Skin epidermis (tissue), 12 donors: ENCODE measurements around the gene THOP1.
A peak's percentile ranks its signal among the peaks of the same experiment; 100 is the strongest.

Experiments
- H3K27ac ChIP-seq, 21 experiments: fragments of 200-600 bp; sonication (generic) in 11 of 21; one replicate each; pipeline ENCODE4 v1.5.0; 2020; ENCODE audit warnings: mild to moderate bottlenecking in 3 of 21, inconsistent platforms in 2 of 21, moderate library complexity in 2 of 21
- H3K4me3 ChIP-seq, 7 experiments: fragments of 200-600 bp; sonication (generic) in 2 of 7; one replicate each; pipeline ENCODE4 v1.5.0; 2020; ENCODE audit warnings: inconsistent platforms in 2 of 7, mild to moderate bottlenecking in 2 of 7, moderate library complexity in 1 of 7

The THOP1 gene

GRCh38 chr19:2785244-2785997 is at the start of gene THOP1:
TSS of gene THOP1 (plus strand) at chr19:2785503. CDS start at chr19:2785663, 160 bp downstream.
- Histone ChIP-seq H3K27ac (peak within 1 kb of the TSS; percentile 37 to 88 (median 79)), H3K4me3 (peak within 1 kb of the TSS; percentile 66 to 95 (median 89))

- H3K27ac ChIP-seq = no peak overlapping the region
- no peak overlapping the region for H3K4me3 ChIP-seq
Observed at GRCh38 chr19:2736550-2737190, 48.6 kb upstream of the THOP1 start.

DNA sequence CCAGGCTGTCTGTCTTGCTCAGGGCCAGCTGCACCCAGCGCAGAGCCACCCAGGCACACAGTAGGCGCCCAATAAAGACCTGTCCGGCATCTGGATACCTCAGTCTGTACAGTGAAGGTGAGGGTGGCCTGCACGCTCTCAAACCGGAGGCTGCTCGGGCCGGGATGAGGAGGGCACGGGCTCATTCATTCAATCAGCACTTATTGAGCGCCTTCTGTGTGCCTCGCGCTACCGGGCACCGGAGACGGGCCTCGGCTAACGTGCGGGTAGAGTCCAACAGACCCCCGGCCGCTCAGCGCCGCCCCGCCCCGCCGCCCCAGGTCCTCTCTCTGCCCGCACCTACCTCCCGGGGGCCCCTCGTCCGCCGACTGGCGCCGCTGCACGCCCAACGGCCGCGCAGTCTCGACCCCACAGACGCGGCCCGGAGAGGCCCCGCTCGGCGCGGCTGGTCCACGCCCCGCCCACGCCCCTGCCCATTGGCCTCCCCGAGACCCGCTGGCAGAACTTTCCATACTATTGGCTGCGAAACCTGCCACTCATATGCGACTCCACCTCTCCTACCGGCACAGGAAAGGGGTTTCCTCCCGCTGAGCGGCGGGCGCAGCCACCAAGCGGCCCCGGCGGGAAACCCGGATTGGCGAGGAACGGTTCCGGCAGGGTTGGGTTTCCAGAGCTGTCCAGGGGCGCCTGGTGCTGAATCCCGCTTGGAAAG is 45.5 kb upstream of the THOP1 start, which contains the start of gene SLC39A3:
SLC39A3 (minus strand) TSS at position 416 of the 712 bp plus-strand sequence. CDS start 2,760 bp downstream, outside the sequence.
- Histone ChIP-seq H3K27ac (peak within 1 kb of the TSS in 20 of 21 experiments; percentile 51 to 92 (median 78)), H3K4me3 (peak within 1 kb of the TSS; percentile 55 to 96 (median 91))

GRCh38 chr19:2740314-2740656 is 45.0 kb upstream of the THOP1 start:
- Histone ChIP-seq H3K27ac (peak overlapping the region in 1 of 21 experiments; percentile 77), H3K4me3 (peak overlapping the region in 4 of 7 experiments; percentile 84 to 96 (median 94))

DNA sequence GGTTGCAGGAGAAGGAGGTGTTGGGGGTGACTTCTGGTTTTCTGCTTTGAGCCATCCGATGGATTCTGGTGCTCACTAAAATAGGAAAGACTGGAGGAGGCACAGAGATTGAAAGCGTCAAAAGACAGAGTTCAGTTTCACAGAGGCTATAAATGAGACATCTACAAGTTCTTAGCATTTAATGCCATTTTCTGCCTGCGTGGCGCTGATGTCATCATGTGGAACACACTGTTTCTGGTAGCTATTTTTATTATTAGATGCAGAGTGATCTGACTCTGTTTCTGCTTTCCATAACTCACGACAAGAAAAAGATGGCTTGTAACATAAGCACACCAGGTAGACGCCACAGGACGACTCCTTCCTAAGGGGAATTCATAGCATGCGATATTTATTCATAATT is 42.2 kb upstream of the THOP1 start:
- H3K4me3 ChIP-seq = no peak overlapping the region
- no peak overlapping the region for H3K27ac ChIP-seq

GRCh38 chr19:2744113-2744512 is 41.2 kb upstream of the THOP1 start:
- H3K4me3 ChIP-seq = no peak overlapping the region
- H3K27ac ChIP-seq = no peak overlapping the region

- no peak overlapping the region for H3K4me3 ChIP-seq
- no peak overlapping the region for H3K27ac ChIP-seq
Observed at GRCh38 chr19:2747349-2747748, 38.0 kb upstream of the THOP1 start.

DNA sequence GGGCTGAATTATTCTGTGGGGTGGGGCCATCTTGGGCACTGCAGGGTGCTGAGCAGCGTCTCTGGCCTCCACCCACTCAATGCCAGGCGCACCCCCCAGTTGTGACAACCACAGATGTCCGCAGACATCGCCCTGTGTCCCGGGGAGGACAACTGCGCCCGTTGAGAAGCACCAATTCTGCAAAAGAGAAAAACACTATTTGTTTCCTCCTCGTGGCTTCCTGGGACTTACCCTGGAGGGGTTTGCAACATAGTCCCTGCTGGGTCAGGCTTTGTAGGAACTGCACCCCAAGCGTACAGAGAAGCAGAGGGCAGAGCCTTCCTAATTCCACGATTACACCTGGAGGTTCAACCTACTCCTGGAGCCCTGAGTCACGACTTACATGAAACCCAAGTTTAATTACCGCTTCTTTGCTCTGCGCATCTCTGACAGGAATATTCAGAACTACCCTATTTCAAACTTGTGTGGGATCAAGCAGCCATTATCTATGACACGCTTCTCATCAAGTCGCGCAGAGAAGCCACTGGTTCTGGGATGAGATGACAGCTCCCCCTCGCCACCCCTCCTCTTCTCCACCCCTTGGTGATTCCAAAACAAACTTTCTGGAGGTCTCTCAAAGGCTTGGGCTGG is 34.4 kb upstream of the THOP1 start:
- Histone ChIP-seq H3K4me3 (no peak overlapping the region), H3K27ac (no peak overlapping the region)

DNA sequence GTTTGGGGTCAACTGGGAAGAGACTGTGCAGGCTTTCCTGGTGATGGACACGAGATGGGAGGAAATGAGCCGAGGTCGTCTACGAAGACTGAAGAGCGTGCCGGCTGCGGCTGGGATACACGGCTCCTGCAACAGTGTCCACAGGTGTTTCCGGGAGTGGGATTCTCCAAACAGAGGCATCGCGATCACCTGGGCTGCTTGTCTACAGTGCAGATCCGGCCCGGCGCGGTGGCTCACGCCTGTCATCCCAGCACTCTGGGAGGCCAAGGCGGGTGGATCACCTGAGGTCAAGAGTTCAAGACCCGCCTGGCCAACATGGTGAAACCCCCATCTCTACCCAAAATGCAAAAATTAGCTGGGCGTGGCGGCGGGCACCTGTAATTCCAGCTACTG is 33.9 kb upstream of the THOP1 start:
- Histone ChIP-seq H3K4me3 (no peak overlapping the region), H3K27ac (no peak overlapping the region)

DNA sequence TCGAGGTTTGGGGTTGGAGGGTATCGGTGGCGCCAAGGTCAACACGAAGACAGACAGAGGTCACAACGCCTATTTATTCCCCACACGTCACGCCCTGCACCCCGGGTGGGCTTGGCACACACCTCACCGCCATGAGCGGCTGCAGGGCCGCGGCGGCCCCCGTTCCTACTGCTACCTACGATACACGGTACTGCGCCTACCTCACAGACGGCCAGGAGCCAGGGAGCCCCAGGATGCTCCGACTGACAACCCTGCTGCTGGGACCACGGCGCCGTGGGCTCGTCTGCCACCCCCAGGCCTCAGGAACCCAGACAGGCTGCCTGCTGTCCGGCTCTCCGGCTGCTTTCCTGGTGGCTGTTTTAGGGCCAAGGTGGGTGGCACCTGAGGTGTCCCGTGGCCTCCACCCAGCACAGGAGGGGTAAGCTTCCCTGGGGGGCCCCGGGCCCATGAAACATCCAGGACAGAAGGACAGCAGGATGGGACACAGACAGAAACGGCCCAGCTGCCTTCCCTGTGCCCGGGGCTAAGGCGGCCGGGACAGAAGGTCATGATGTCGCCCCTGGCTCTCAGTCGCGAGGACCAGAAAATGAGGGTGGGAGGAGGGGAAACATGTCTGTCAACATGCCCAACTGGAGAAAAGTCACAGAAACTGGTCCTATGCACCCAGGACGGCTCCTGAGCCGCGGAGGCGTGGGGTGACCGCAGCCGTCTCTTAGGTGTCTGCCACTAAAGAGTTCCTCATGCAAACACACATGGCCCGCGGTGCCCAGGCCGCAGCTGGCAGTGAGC is 30.4 kb upstream of the THOP1 start:
- Histone ChIP-seq H3K27ac (no peak overlapping the region), H3K4me3 (no peak overlapping the region)

DNA sequence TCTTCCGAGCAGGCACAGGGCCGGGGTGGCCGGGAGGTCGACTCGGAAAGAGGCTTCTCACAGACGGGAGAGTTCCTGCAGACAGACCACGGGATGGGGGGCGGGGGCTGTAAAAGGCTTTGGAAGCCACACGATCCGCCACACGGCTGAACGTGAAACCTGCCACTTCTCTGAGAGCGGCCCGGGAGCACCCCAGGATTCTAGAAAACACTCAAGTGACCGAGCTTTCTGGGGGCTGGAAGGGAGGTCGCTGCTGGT is 29.9 kb upstream of the THOP1 start:
- no peak overlapping the region for H3K27ac ChIP-seq
- no peak overlapping the region for H3K4me3 ChIP-seq

DNA sequence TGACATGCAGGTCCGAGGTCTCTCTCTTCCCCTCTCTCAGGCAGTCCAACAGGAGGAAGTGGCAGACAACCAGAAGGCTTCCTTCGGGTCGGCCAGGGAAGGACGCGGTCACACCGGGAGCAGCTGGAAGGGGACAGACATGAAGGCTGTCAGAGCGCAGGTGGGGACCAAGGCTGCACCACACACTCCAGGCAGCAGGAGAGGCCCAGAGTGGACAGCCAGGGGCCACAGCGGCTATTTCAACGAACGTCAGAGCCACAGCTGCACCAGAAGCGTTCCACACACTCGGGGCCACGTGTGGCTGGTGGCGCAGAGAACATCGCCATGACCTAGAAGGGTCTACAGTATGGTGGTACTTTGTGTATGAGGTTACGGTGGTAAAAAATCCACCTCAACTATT is 29.5 kb upstream of the THOP1 start:
- no peak overlapping the region for H3K4me3 ChIP-seq
- no peak overlapping the region for H3K27ac ChIP-seq

DNA sequence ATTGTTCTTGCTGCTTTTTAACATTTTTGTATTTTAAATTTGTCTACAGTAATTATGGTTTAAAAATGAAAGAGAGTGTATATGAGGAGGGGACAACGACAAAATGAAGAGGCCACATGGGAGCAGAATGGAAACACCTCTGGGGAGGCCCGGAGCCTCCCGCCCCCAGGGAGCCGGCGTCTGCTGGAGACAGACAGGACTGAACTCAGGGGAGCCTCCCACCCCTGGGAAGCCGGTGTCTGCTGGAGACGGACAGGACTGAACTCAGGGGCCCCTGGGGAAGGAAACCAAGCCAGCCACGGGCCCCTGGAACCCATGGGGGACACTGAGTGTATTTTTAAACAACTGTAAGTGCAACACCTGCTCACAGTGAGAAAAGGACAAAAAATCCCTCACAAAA is 28.8 kb upstream of the THOP1 start:
- H3K27ac ChIP-seq = no peak overlapping the region
- no peak overlapping the region for H3K4me3 ChIP-seq

DNA sequence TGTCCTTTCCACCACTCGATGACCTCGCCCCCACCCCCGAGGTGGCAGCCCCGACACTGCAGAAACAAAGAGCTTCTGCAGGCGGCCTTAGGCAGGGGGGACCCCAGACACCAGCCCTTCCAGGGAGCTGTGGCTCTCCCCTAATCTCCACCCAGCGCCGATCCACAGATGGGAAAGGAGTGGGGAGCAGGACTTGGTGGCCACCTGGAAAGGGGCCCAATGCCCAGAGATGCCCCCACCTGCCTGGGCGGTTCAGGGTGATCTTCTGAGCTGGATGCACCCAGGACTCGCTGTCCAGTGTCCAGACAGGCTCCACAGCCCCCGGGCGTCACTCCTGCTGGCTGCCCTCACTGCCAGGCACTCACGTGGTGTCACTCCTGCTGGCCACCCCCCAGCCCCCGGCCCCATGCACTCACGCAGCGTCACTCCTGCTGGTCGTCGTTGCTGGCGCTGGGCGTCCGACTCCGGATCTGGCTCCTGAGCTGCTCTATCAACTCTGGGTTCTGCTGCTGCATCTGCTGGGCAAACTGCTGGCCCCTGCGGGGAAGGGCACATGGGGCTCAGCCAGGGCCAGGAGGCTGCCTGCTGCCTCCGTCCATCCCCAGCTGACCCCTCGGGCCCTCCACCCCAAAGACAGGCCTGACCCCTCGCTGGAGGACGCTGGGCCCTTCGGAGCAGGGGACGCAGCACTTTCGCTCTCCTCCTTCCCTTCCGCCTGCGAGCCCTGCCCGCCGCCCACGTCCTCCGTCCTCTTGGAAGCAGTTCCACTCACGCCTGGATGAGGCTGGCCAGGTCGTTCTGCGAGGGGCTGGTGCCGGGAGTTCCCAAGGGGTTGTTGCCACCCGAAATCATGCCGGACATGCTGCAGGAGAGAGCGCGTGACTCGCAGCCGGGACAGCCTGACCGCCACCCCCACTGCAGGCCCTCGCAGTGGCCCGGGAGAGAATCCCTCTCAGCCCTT is 28.1 kb upstream of the THOP1 start:
- no peak overlapping the region for H3K4me3 ChIP-seq
- H3K27ac ChIP-seq = no peak overlapping the region

DNA sequence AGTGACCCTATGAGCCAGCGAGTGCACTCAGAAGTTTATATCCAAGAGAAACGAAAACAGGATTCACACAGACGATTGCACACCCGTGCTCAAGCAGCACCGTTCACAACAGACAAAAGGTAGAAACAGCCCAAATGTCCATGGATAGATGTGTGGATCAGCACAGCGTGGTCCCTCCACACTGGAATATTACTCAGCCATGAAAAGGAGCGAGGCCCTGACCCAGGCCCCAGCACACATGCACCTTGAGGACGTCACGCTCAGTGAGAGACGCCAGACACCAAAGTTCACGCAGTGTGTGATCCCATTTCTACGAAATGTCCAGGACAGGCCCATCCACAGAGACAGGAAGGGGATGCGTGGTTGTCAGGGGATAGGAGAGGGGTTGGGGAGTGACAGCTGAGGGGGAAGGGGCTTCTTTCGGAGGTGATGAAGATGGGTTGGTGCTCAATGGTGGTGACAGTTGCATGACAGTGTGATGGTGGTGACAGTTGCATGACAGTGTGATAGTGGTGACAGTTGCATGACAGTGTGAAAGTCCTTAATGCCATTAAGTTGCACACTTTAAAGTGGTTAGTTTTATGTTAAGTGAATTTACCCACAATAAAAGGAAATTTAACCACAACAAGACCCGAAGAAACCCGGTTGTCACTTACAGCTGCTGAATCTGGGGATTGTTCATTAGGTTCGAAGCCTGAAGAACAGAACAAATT is 26.5 kb upstream of the THOP1 start:
- Histone ChIP-seq H3K4me3 (no peak overlapping the region), H3K27ac (no peak overlapping the region)

- Histone ChIP-seq H3K27ac (no peak overlapping the region), H3K4me3 (no peak overlapping the region)
Observed at GRCh38 chr19:2759362-2759761, 25.9 kb upstream of the THOP1 start.

DNA sequence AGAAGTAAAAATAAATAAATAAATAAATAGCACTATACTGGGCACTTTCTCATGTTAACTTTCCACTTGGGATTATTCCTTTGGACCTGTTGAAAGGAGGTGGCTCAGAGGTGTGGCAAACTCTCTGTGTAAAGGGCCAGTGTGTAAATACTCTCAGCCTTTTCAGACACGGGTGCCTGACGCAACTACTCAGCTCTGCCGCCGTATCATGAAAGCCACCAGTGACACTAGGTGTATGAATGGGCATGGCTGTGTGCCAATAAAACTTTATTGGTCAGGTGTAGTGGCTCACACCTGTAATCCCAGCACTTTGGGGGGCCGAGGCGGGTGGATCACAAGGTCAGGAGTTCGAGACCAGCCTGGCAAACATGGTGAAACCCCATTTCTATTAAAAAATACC is 25.3 kb upstream of the THOP1 start:
- H3K27ac ChIP-seq = no peak overlapping the region
- H3K4me3 ChIP-seq = no peak overlapping the region

DNA sequence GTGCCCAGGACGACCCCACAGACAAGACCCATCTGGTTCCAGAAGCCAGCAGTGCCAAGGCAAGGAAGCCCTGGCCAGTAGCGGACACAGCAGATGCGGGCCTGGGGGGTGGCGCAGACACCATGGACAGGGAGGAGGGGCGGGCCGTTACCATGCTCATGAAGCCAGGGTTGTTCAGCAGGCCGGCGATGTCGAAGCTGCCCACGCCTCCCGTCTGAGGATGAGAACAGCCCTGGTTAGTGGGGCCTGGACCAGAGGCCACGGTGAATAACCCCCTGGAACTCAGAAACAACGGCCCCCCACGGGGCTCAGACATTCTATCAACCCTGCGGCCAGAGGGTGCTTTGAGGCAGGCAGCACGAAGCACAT is 24.0 kb upstream of the THOP1 start:
- Histone ChIP-seq H3K4me3 (no peak overlapping the region), H3K27ac (no peak overlapping the region)
